ENCODE measurements around the gene ZBTB47. TPM values are rescaled to one million over a fixed set of nuclear protein-coding genes. Genes with fewer than 3 reads are reported as not detected.

Gene ZBTB47
- total RNA-seq, 4 donors from 2014 or later: 5.0 to 34.3 (median 10.3) TPM

GRCh38 chr3:42690191-42690590 lies 36.7 kb downstream of the ZBTB47 start:
- H3K27ac ChIP-seq: no peak overlapping the region
- intact Hi-C loops (cut with DNase I): no loop called here
- H3K4me1 ChIP-seq: peaks cover 0 to 11% (median 6%) of the 10 kb centered on the region in 3 donors
- no peaks in the 10 kb centered on the region for H3K36me3 ChIP-seq
- WGBS, 2 donors: 71 to 84% methylated on average over 7 of the region's 7 CpGs
- H3K4me3 ChIP-seq: no peak overlapping the region
- H3K9me3 ChIP-seq: no peaks in the 10 kb centered on the region
- DNase-seq: no peak
- TF ChIP-seq, protein P1, sequence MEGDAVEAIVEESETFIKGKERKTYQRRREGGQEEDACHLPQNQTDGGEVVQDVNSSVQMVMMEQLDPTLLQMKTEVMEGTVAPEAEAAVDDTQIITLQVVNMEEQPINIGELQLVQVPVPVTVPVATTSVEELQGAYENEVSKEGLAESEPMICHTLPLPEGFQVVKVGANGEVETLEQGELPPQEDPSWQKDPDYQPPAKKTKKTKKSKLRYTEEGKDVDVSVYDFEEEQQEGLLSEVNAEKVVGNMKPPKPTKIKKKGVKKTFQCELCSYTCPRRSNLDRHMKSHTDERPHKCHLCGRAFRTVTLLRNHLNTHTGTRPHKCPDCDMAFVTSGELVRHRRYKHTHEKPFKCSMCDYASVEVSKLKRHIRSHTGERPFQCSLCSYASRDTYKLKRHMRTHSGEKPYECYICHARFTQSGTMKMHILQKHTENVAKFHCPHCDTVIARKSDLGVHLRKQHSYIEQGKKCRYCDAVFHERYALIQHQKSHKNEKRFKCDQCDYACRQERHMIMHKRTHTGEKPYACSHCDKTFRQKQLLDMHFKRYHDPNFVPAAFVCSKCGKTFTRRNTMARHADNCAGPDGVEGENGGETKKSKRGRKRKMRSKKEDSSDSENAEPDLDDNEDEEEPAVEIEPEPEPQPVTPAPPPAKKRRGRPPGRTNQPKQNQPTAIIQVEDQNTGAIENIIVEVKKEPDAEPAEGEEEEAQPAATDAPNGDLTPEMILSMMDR (IDR thresholded peaks at IDR 0.05): no peak
- TF ChIP-seq POLR2A (IDR thresholded peaks at IDR 0.05): no peak
- peaks cover 0 to 35% (median 0%) of the 10 kb centered on the region in 4 donors for H3K27me3 ChIP-seq

- Histone ChIP-seq H3K4me1 (peaks cover 0 to 3% (median 0%) of the 10 kb centered on the region in 3 donors), H3K9me3 (no peaks in the 10 kb centered on the region), H3K4me3 (no peak overlapping the region), H3K27ac (no peak overlapping the region), H3K36me3 (no peaks in the 10 kb centered on the region), H3K27me3 (peaks cover 0 to 27% (median 0%) of the 10 kb centered on the region in 4 donors)
- 54 to 64% methylated on average over 6 to 8 of the region's 10 CpGs for WGBS, 2 donors
- no peak for DNase-seq
- intact Hi-C loops (cut with DNase I): no loop called here
- TF ChIP-seq, protein P1 (IDR thresholded peaks at IDR 0.05): no peak
- TF ChIP-seq POLR2A (IDR thresholded peaks at IDR 0.05): no peak
Measured at GRCh38 chr3:42690766-42691680, 37.5 kb downstream of the ZBTB47 start.

- H3K27ac ChIP-seq: no peak overlapping the region
Measured at GRCh38 chr3:42691816-42692666, 38.5 kb downstream of the ZBTB47 start.

DNA sequence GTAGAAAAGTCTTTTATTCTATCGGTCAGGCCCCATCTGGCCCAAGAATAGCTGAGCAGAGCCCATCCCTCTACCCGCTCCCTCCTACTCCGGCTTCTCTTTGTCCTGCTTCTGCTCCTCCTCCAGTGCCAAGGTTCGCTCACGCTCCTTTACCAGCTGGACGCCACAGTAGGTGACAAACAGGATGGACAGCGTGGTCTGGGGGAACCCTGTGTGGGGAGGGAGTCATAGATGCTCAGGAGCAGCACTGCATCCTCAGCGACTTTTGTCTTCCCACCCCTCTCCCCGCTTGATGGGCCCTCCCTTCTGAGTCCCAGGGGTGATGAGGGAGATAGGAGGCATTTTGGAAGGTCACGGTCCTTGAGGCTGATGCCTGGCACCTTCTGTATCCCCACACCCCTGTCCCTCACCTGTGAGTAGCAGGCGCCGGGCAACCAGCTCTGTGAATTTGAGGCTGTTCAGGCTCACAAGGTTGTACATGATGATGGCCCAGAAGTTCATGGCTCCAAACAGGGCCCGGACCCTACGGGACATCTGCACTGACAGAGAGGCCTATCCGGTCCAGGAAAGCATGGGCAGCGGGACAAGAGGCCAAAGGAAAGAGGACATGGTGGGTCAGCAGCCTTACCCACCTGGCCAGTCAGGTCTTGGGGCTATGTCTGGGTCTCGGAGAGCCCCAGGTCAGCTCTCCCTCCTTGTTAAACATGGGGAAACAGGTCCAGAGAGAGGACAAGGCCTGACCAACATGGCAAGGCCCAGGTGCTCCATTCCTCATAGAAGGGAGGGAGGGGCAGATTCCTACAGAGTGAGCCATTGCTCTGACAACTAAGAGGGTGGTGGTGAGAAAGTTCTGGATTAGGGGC lies 39.4 kb downstream of the ZBTB47 start:
- H3K27me3 ChIP-seq: peaks cover 0 to 21% (median 0%) of the 10 kb centered on the region in 4 donors
- TF ChIP-seq POLR2A (IDR thresholded peaks at IDR 0.05): no peak
- TF ChIP-seq, protein P1 (IDR thresholded peaks at IDR 0.05): no peak
- 61 to 78% methylated on average over 7 to 9 of the region's 17 CpGs for WGBS, 2 donors
- no peaks in the 10 kb centered on the region for H3K9me3 ChIP-seq
- H3K27ac ChIP-seq: no peak overlapping the region
- DNase-seq: no peak
- H3K36me3 ChIP-seq: no peaks in the 10 kb centered on the region
- H3K4me1 ChIP-seq: no peaks in the 10 kb centered on the region
- intact Hi-C loops (cut with DNase I): no loop called here
- H3K4me3 ChIP-seq: no peak overlapping the region

More at GRCh38 chr3:42691816-42692666, 38.5 kb downstream of the ZBTB47 start:
- Histone ChIP-seq H3K4me3 (no peak overlapping the region), H3K9me3 (no peaks in the 10 kb centered on the region), H3K36me3 (no peaks in the 10 kb centered on the region), H3K4me1 (no peaks in the 10 kb centered on the region), H3K27me3 (peaks cover 0 to 16% (median 0%) of the 10 kb centered on the region in 4 donors)
- intact Hi-C loops (cut with DNase I): no loop called here
- WGBS, 2 donors: 75 to 100% methylated on average over 3 to 10 of the region's 13 CpGs
- no peak for TF ChIP-seq POLR2A (IDR thresholded peaks at IDR 0.05)
- TF ChIP-seq, protein P1 (IDR thresholded peaks at IDR 0.05): no peak
- no peak for DNase-seq
